SK-N-DZ (cell line): ENCODE results near the gene NOP16.
A peak's percentile ranks its signal among the peaks of the same experiment; 100 is the strongest.
"Not testable (repeated sequence)": the region's sequence is repeated elsewhere in the genome, so short reads cannot be mapped to it uniquely, and the experiment has no call there.

Experiments
- DNase-seq: peaks from one replicate; pipeline ENCODE4 v3.0.0-alpha.2; 2015; ENCODE audit warnings: low spot score

NOP16 gene

DNA sequence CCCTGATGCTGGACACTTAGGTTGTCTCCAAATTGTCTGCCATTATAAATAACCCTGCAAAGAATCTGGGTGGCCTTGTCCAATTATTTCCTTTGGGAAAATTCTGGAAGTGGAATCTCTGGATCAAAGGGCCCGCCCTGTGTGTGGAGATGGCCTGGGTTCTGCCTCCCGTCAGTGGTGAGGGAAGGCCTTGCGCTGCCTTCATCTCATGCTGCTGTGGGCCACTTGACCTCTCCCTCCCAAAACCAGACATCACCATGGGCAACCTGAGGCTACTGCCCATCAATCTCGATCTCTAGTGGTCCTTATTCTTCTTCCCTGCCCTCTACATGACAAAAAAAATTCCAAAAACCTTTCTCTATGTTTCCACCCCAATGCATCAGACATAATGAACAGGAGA is 21.4 kb upstream of the NOP16 start:
- no peak for DNase-seq

DNA sequence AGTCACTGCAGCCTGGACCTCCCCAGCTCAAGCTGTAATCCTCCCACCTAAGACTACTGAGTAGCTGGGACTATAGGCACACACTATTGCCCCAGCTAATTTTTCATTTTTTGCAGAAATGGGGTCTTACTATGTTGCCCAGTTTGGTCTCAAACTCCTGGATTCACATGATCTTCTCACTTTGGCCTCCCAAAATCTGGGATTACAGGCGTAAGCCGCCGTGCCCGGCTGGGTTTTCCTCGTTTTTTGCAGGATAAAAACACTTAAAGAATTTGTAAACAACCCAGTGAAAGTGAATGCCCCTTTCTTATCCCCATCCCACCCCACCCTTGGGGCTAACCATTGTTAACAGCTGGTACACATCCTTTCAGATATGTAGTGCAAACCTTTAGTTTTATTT is 20.2 kb upstream of the NOP16 start:
- no peak for DNase-seq

- DNase-seq = not testable (repeated sequence)
Measured at GRCh38 chr5:176408252-176408573, 19.8 kb upstream of the NOP16 start.

- no peak for DNase-seq
Measured at GRCh38 chr5:176407456-176408251, 19.3 kb upstream of the NOP16 start.

DNA sequence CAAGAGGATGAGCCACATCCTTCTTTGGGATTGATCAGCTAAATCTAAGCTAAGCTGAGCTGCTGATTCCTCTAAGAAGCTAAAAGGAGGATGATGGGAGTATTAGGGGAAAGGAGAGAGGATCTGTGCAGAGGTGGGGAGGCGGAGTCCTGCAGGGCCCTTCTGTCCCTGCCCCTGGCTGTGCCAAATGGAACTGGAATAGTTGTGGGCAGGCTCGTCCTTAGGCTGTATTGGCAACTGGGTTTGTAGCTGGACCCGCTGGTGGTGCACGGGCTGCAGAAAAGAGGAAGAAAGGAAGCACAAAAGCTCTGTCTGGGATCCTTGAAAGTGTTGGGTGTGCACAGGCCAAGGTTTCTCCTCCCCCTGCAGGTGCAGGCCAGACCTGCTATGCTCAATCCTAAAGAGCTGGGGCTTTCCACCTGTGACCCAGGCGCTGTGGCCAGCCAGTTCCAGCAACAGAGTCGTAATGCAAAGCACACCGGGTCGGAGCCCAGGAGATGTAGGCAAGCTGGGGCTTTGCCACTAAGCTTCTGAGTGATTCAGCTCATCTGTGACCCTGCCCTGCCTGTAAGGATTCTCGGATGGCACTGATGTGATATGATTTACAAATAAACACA is 18.1 kb upstream of the NOP16 start:
- DNase-seq = no peak

- DNase-seq = no peak
Measured at GRCh38 chr5:176405656-176406435, 17.4 kb upstream of the NOP16 start.

GRCh38 chr5:176401281-176402205 is 13.1 kb upstream of the NOP16 start:
- DNase-seq = no peak

DNA sequence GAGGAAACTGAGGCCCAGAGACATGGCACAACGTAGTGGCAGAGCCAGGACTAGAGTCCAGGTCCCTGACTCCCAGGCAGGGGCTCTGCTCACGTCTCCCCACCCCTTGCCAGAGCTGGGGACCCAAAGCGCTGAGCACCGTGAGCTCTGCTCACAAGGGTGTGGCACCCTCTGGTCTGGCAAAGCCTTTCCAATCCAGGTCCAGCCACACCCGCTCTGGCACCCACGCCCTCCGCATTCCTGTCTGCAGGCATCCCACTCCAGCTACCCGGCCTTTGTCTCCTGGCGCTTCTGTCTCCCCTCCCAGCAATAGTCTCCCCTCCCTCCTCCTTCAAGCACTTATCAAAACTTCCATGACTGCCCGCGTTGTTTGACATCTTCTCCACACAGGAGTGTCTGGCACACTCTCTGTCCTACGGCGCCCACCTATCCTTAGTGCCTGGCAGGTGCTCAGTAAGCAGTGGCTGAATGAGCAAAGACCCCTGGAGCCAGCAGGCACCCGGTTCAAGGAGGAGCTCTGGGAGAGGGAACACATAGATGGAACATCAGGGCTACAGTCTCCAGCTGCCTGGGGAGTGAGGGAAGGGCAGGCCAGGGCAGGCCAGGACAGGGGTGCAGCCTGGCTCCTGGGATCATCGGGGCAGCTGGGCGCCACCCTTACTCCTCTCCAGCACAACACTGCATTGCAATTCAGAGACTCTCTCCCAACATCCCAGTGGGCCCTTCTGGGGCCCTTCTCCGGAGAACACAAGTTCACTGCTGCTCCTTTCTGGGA is 12.2 kb upstream of the NOP16 start:
- DNase-seq = no peak

GRCh38 chr5:176397736-176398420 is 9.5 kb upstream of the NOP16 start:
- no peak for DNase-seq

DNA sequence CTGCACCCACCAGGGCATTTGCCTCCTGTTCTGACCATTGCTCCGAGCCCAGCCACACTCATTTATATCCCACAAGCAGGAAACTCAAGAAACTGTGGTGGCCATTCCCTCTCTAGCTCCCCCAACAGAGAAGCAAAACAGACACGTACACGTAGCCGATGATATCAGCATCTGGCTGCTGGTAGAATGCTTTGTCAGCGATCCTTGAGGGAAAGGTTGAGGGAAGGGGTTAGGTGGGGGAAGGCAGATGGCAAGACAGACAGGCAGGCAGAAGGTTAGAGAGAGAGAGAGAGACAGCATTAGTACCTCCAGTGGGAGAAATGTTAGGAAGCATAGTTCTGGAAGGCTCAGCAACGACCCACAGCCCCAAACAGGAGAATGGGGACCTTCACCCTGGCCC is 7.9 kb upstream of the NOP16 start:
- DNase-seq = peak; percentile 75

GRCh38 chr5:176394881-176395675 is 6.7 kb upstream of the NOP16 start:
- no peak for DNase-seq

- DNase-seq = no peak
Measured at GRCh38 chr5:176394096-176394495, 5.7 kb upstream of the NOP16 start.

DNA sequence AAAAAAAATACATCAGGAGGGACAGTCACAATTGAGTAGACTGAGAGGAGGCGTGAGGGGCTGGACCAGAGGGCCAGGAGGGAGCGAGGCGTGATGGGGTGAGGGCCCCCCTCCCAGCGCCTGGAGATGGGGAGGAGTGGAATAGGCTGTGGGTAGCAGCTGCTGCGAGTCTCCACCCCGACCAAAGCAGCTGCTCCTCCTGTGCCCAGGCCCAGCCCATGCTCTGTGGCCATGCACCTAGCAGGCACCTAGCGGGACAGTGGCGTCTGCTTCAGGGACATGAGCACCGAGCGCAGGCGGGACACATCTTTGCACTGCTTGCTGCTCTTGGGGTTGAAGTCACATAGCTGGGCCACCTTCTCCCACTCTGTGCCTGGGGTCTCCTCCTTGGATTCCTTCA is 4.1 kb upstream of the NOP16 start:
- DNase-seq = no peak

DNA sequence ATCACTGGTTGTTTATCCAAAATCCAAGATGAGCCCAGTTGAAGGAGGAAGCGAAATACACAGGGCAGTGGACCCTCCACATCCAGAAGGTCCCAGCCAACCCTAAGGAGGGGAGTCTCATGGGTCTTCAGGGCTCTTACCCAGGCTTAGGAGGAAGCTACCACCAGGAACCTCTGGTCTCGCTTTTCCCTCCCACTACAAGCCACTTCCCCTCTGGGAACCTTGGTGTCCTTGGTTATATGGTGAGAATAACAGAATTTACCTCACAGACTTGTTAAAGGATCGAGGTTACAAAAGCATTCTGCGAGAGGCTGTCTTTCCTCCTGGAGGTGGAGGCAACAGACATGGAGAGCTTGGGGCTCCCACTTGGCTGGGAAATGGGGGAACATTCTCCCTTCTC is 3.6 kb upstream of the NOP16 start:
- no peak for DNase-seq

DNA sequence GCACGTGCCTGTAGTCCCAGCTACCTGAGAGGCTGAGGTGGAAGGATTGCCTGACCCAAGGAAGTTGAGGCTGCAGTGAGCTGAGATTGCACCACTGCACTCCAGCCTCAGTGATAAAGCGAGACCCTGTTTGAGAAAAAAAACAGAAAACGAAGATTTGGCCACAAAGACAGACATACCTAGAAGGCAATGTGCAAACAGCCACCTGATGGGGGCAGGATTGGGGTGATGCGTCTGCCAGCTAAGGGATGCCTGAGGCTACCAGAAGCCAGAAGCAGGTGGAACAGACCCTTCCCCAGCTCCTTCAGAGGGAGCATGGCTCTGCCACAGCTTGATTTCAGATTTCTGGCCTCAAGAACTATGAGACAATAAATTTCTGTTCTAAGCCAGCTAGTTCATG is 3.1 kb upstream of the NOP16 start:
- no peak for DNase-seq

GRCh38 chr5:176389135-176390123 is 1.0 kb upstream of the NOP16 start:
- no peak for DNase-seq

DNA sequence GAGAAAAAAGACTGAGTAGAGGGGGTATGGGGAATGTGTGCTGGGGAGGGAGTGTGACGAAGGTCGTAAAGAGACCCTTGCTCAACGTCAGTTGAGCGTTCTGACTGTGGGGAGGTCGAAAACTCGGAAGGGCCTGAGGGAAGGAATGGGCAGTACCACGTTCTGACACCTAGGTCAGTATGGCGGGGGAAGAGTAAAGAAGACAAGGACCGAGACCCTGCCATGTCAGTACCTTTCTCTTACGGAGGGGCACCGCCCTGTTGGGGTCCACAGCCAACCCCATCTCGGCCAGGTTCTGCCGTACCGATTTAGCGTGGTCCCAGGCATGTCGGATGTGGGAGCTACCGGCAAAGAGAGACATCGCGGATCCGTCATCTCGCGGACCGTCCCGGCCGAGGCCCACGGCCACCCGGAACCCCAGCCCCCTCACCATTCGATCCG is 375 bp downstream of the NOP16 start:
- peak; percentile 50 for DNase-seq

DNA sequence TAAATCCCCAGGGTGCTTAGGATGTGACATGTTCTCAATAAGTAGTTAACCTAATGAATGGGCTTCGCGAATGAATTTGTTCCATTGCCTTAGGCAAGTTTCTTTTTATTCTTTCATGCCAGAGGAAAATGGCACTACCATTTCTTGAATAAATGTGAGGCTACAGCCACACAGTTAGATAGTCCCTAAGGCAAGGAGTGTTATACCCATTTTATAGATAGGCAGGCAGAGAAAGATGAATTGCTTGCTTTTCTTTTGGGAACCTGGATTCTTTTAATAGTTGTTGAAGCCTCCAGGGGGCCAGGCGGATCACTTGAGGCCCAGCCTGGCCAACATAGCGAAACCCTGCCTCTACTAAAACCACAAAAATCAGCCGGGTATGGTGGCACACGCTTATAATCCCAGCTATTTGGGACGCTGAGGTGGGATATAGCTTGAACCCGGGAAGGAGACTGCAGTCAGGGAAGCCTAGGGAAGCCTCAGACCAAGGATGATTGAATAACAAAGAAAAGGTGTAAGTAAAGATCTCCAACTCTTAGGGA is 943 bp downstream of the NOP16 start:
- no peak for DNase-seq
